Cerebellar nuclear complex (tissue), 1 donor: ENCODE results near the gene RANBP17.
"Not testable (repeated sequence)": the region's sequence is repeated elsewhere in the genome, so short reads cannot be mapped to it uniquely, and the experiment has no call there.

ENCODE experiments used
- DNase-seq, 2 experiments: peaks; one replicate each; lab custom pipeline; 2025; lab: John Stamatoyannopoulos, UW

RANBP17 gene

GRCh38 chr5:170867825-170868224, 6.0 kb downstream of the RANBP17 start:
- no peak for DNase-seq

GRCh38 chr5:170870390-170870789, 8.6 kb downstream of the RANBP17 start:
- DNase-seq: not testable (repeated sequence)

GRCh38 chr5:170874017-170874416, 12.2 kb downstream of the RANBP17 start:
- no peak for DNase-seq

- no peak for DNase-seq
These were observed 14.0 kb downstream of the RANBP17 start for GRCh38 chr5:170875811-170876210.

- DNase-seq: no peak
These were observed 18.3 kb downstream of the RANBP17 start for GRCh38 chr5:170880084-170880483.

- DNase-seq: no peak
These were observed 20.5 kb downstream of the RANBP17 start for GRCh38 chr5:170882345-170882744.

- DNase-seq: no peak
These were observed 23.4 kb downstream of the RANBP17 start for GRCh38 chr5:170885256-170885655.

- no peak for DNase-seq
These were observed 24.0 kb downstream of the RANBP17 start for GRCh38 chr5:170885809-170886208.

GRCh38 chr5:170886210-170886894, 24.5 kb downstream of the RANBP17 start:
- DNase-seq: no peak

- no peak for DNase-seq
These were observed 30.4 kb downstream of the RANBP17 start for GRCh38 chr5:170892196-170892595.

- no peak for DNase-seq
These were observed 32.8 kb downstream of the RANBP17 start for GRCh38 chr5:170894665-170895064.

- no peak for DNase-seq
These were observed 35.0 kb downstream of the RANBP17 start for GRCh38 chr5:170896779-170897178.

GRCh38 chr5:170903075-170903474, 41.3 kb downstream of the RANBP17 start:
- no peak for DNase-seq

- DNase-seq: no peak
These were observed 45.9 kb downstream of the RANBP17 start for GRCh38 chr5:170907758-170908157.

- no peak for DNase-seq
These were observed 51.8 kb downstream of the RANBP17 start for GRCh38 chr5:170913573-170913972.

- DNase-seq: no peak
These were observed 55.3 kb downstream of the RANBP17 start for GRCh38 chr5:170917113-170917512.

- DNase-seq: no peak
These were observed 58.4 kb downstream of the RANBP17 start for GRCh38 chr5:170920196-170920595.

- not testable (repeated sequence) for DNase-seq
These were observed 60.5 kb downstream of the RANBP17 start for GRCh38 chr5:170922331-170922730.

- DNase-seq: no peak
These were observed 62.2 kb downstream of the RANBP17 start for GRCh38 chr5:170923910-170924620.

- not testable (repeated sequence) for DNase-seq
These were observed 73.9 kb downstream of the RANBP17 start for GRCh38 chr5:170935534-170936218.

- DNase-seq: no peak
These were observed 75.3 kb downstream of the RANBP17 start for GRCh38 chr5:170937072-170937471.

GRCh38 chr5:170937914-170938313, 76.1 kb downstream of the RANBP17 start:
- no peak for DNase-seq

- DNase-seq: no peak
These were observed 77.4 kb downstream of the RANBP17 start for GRCh38 chr5:170939178-170939577.
